Measurements from ENCODE around the gene SLC4A5. TPM values are rescaled to one million over a fixed set of nuclear protein-coding genes. Genes with fewer than 3 reads are reported as not detected.

SLC4A5 gene
- total and polyA plus RNA-seq, 2 of the 8 experiments (the other 6 are each of a cell fraction or from before 2014, with no cell fraction given) = 0.42 to 0.52 TPM

DNA sequence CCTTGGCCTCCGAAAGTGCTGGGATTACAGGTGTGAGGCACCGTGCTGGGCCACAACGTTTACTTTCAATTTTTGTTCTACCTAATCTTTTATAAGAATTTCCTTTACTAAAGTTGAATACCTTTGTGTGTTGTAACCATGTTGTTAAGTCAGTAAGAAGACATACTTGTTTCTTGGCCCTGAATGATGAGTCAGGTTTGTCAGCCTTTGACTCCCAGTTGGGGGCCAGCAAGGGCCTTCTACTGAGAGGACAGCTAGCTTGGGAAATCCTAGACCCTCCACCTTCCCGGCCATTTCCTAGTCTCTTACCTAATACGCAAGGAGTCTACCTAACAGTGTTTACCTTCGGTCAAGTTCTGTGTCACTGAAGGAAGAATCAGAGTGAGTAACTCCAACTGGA lies 122.1 kb downstream of the SLC4A5 start:
- Histone ChIP-seq H3K9ac (replicated peaks in 1 of 4; ENCODE audit: extremely low read depth in 1 of 4, low read depth in 3 of 4, low read length in 3 of 4) (no peak overlapping the region), H2BK5ac (ENCODE audit: low read depth, low read length) (no peak overlapping the region), H2BK120ac (replicated peaks; ENCODE audit: low read depth, low read length) (no peak overlapping the region), H4K20me1 (replicated peaks in 1 of 2; ENCODE audit: control insufficient read depth in 1 of 2, insufficient read depth in 2 of 2, low read length in 2 of 2) (peaks cover 2 to 5% of the 10 kb centered on the region in 2 experiments), H3K23me2 (ENCODE audit: low read depth, low read length) (no peaks in the 10 kb centered on the region), H4K91ac (replicated peaks; ENCODE audit: insufficient read length, low read length) (no peak overlapping the region), H3K4ac (replicated peaks; ENCODE audit: insufficient read length, low read depth, low read length) (no peak overlapping the region), H3K27me3 (replicated peaks in 1 of 4; ENCODE audit: control insufficient read depth in 3 of 4, extremely low read depth in 1 of 4, insufficient read depth in 3 of 4, low read length in 3 of 4) (no peaks in the 10 kb centered on the region), H3K27ac (ENCODE audit: low read depth, low read length) (no peak overlapping the region), H2AK5ac (ENCODE audit: low read depth, low read length) (no peak overlapping the region), H3K56ac (replicated peaks; ENCODE audit: insufficient read length, low read depth, low read length) (no peak overlapping the region), H3K79me1 (ENCODE audit: low read depth, low read length) (no peaks in the 10 kb centered on the region), H3K4me3 (ENCODE audit: extremely low read depth in 1 of 4, insufficient read depth in 2 of 4, low read depth in 3 of 4, low read length in 4 of 4) (no peak overlapping the region), H3K4me1 (replicated peaks in 1 of 4; ENCODE audit: control insufficient read depth in 3 of 4, insufficient read depth in 4 of 4, low read length in 3 of 4) (no peaks in the 10 kb centered on the region), H2BK20ac (ENCODE audit: low read length) (no peak overlapping the region), H3K9me3 (ENCODE audit: insufficient read depth in 2 of 2, low read depth in 1 of 2, low read length in 1 of 2) (no peaks in the 10 kb centered on the region), H3K79me2 (ENCODE audit: control insufficient read depth in 1 of 2, insufficient read depth in 2 of 2, low read length in 2 of 2) (no peaks in the 10 kb centered on the region), H3K14ac (ENCODE audit: insufficient read length) (no peak overlapping the region), H2BK12ac (ENCODE audit: low read depth, low read length) (no peak overlapping the region), H2BK15ac (ENCODE audit: low read length) (no peak overlapping the region), H2AFZ (ENCODE audit: low read length) (no peak overlapping the region), H4K8ac (ENCODE audit: extremely low read depth, insufficient read depth, low read length) (no peak overlapping the region), H3K18ac (ENCODE audit: extremely low read depth, low read length) (no peak overlapping the region), H3K23ac (ENCODE audit: insufficient read length) (no peak overlapping the region), H3K36me3 (ENCODE audit: control insufficient read depth in 2 of 4, insufficient read depth in 4 of 4, low read length in 3 of 4) (peaks cover 0 to 40% (median 18%) of the 10 kb centered on the region in 4 experiments; a peak in 6 of 8 replicates), H3K4me2 (ENCODE audit: insufficient read depth in 1 of 2, low read depth in 2 of 2, low read length in 2 of 2) (no peak overlapping the region), H4K5ac (ENCODE audit: insufficient read length, low read depth, low read length) (no peak overlapping the region)
- FAIRE-seq = no peak
- no peak for DNase-seq (ENCODE audit: low read depth in 1 of 2, low spot score in 2 of 2)
- 93% methylated on average over 6 of the region's 6 CpGs; no CpG with 5 or more reads in 1 of the 2 experiments for WGBS, 2 experiments (ENCODE audit: extremely low coverage in 1 of 2, insufficient coverage in 1 of 2, insufficient read length in 1 of 2, insufficient replicate concordance in 2 of 2, low coverage in 1 of 2, low lambda C conversion rate in 2 of 2, missing lambda C conversion rate in 1 of 2)
- CTCF ChIA-PET (ENCODE audit: partially characterized antibody) = no interaction called here
- POLR2A ChIA-PET (ENCODE audit: partially characterized antibody) = interaction anchor here (1.4 to 72.1 kb wide), 5 partner anchors 7 to 43 kb away, joined by 4 to 2699 read pairs (median 73); partner anchors contain the start of genes BOLA3, MOB1A and MTHFD2
- TF ChIP-seq MAX (IDR thresholded peaks at IDR 0.05) (no peak), HDAC2 (IDR thresholded peaks at IDR 0.05; ENCODE audit: borderline replicate concordance in 1 of 2, low read depth in 2 of 2, low read length in 2 of 2) (no peak), HDAC6 (IDR thresholded peaks at IDR 0.05; ENCODE audit: low read depth, low read length) (no peak), TEAD4 (IDR thresholded peaks at IDR 0.05; ENCODE audit: low read depth, low read length) (no peak), SP2 (IDR thresholded peaks at IDR 0.05; ENCODE audit: low read length) (no peak), CHD2 (IDR thresholded peaks at IDR 0.05; ENCODE audit: low read length) (no peak), RBBP5 (IDR thresholded peaks at IDR 0.05; ENCODE audit: borderline replicate concordance, low read depth, low read length) (no peak), CEBPB (IDR thresholded peaks at IDR 0.05; ENCODE audit: low read depth, low read length) (no peak), SP4 (IDR thresholded peaks at IDR 0.05; ENCODE audit: low read length) (no peak), CBX5 (IDR thresholded peaks at IDR 0.05; ENCODE audit: low read depth, low read length) (no peak), MAFK (IDR thresholded peaks at IDR 0.05; ENCODE audit: low read depth, low read length) (no peak), BACH1 (IDR thresholded peaks at IDR 0.05; ENCODE audit: low read length) (no peak), SP1 (IDR thresholded peaks at IDR 0.05; ENCODE audit: low read depth, low read length) (no peak), KDM4A (IDR thresholded peaks at IDR 0.05; ENCODE audit: low read depth, low read length, severe bottlenecking) (no peak), EP300 (IDR thresholded peaks at IDR 0.05; ENCODE audit: borderline replicate concordance in 1 of 2, low read depth in 2 of 2, low read length in 2 of 2) (no peak)

Data from H1 (cell line).